ENCODE measurements around the gene KRTAP5-5.
"Not testable (repeated sequence)": the region's sequence is repeated elsewhere in the genome, so short reads cannot be mapped to it uniquely, and the experiment has no call there.

KRTAP5-5 gene

GRCh38 chr11:1637628-1638027 is 8.1 kb downstream of the KRTAP5-5 start:
- DNase-seq = no peak

GRCh38 chr11:1638344-1638743 is 8.8 kb downstream of the KRTAP5-5 start:
- in situ Hi-C loops (cut with HindIII; ENCODE audit: low pct_ligation_motif_present, low pct_unique_long_range_greater_than_20kb, low sequenced_read_pairs) = no loop called here
- DNase-seq = no peak

More at GRCh38 chr11:1637628-1638027, 8.1 kb downstream of the KRTAP5-5 start:
- in situ Hi-C loops (cut with HindIII; ENCODE audit: low pct_ligation_motif_present, low pct_unique_long_range_greater_than_20kb, low sequenced_read_pairs) = no loop called here

DNA sequence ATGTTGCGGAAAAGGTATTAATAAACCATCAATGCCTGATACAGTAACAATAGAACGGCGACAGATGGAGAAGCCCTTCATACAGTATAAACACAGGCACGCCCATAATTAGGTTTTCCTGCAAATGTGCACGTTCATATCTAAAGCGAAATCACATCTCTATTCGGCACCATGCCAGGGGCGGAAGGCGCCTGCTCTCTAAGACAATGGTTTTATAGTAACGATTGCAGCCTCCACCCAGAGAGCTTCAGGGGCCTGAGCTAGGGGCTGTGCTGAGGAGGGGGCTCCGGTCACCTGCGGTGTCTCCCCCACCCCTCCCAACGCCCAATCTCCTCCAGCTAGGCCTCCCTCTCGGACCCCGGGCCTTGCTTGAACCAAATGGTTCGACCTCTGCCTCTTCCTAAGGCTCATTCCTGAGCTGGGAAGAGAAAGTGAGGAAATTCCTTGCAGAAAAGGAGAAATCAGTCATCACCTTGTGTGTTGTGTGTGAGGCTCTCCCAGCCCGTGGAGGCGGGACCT is 9.6 kb downstream of the KRTAP5-5 start:
- in situ Hi-C loops (cut with HindIII; ENCODE audit: low pct_ligation_motif_present, low pct_unique_long_range_greater_than_20kb, low sequenced_read_pairs) = no loop called here
- no peak for DNase-seq

- no peak for DNase-seq
- in situ Hi-C loops (cut with HindIII; ENCODE audit: low pct_ligation_motif_present, low pct_unique_long_range_greater_than_20kb, low sequenced_read_pairs) = no loop called here
These were observed 10.1 kb downstream of the KRTAP5-5 start for GRCh38 chr11:1639666-1640065.

DNA sequence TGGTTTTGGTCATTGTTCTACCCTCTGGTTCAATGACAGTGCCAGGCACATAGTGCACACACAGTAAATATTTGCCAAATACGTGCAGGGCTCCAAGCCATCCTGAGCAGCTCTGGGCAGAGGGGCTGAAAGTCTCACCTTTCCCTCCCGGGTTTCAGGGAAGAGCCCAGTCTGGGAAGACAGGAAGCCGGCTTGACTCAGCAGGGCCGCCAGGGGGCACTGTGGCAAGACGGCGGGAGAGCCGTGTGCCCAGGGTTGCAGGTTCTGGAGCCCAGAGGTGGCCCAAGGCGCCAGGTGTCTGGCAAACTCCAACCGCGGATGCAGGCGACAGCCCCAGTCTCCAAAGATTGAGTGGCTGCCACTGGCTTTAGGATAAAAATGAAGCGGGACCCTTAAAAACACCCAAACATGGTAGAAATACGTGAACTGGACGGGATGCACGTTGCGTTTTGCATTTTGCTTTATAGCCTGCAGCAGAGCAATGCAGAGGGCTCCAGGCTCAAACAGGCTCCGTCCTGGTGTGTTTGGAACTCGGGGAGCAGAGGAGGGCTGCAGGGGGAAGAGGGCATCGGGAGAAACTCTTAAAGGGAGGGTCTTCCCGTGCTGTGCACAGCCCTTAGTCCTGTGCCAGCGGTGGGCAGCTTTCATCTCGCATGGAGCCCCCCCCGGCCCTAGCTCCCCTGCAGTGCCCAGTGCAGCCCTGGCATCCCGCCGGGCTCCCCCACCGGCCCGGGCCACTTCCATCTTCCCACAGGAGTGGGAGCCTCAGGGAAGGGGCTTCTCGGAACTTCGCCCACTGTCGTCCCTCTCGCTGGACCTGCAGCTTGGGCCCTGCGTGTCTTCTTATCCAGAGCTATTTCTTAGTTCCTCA is 10.7 kb downstream of the KRTAP5-5 start:
- peak; percentile 30 for DNase-seq

DNA sequence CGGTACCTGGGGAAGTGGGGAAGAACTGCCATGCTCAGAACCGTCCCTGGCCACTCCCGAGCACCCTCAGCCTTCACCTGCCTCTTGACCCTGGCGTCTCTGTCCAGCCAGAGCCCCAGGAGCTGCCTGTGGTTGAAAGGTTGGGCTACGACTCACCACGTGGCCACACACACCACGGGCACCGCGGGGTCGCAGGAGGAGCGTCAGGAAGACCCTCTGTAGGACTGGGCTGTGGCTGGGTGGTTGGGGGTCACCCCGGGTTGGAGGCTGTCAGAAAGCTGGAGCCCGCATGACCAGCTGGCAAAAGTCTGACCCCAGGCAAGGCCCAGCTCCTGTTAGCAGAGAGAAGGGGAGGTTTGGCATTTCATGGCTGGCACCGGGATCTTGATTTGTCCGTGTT is 11.5 kb downstream of the KRTAP5-5 start:
- DNase-seq = no peak
- in situ Hi-C loops (cut with HindIII; ENCODE audit: low pct_ligation_motif_present, low pct_unique_long_range_greater_than_20kb, low sequenced_read_pairs) = no loop called here

More for the DNA sequence above, 10.7 kb downstream of the KRTAP5-5 start:
- in situ Hi-C loops (cut with HindIII; ENCODE audit: low pct_ligation_motif_present, low pct_unique_long_range_greater_than_20kb, low sequenced_read_pairs) = no loop called here

DNA sequence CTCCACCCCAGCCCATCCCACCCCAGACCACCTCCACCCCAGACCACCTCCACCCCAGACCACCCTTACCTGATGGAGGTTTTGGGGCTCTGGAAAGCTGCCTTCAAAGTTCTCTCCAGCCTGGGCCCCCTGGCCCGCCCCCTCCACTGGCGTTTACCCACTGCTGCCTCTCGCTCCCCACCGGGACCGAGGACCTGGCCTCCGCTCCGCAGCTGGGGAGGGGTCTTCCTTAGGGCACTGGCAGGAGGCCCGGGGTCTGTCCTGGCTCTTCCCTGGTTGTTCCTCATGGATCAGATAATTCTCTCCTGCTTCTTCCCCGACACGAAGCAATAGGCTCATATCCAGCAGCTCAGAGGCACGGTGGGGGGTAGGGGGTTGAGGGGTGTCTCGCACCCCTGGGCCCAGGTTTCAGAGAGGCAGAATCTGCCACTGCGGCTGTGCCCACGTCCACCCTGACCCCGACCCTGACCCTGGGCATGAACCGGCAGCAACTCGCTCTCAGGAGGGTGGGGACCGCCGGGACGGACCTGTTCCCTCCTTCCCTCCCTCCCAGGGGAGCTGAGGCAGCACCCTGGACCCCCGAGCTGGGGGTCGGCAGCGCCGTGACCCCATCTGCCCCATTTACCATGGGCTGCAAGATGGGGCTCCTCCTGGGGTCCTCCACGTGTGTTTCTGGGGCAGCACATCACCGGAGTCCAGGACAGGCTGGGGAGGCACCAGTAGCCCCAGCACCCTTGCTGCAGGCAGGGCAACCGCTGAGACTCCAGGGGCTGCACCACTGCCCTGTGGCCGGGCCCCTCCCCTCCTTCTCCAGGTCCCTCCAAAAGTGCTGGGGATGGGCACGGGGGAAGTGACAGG is 12.9 kb downstream of the KRTAP5-5 start:
- DNase-seq = no peak
- in situ Hi-C loops (cut with HindIII; ENCODE audit: low pct_ligation_motif_present, low pct_unique_long_range_greater_than_20kb, low sequenced_read_pairs) = no loop called here

DNA sequence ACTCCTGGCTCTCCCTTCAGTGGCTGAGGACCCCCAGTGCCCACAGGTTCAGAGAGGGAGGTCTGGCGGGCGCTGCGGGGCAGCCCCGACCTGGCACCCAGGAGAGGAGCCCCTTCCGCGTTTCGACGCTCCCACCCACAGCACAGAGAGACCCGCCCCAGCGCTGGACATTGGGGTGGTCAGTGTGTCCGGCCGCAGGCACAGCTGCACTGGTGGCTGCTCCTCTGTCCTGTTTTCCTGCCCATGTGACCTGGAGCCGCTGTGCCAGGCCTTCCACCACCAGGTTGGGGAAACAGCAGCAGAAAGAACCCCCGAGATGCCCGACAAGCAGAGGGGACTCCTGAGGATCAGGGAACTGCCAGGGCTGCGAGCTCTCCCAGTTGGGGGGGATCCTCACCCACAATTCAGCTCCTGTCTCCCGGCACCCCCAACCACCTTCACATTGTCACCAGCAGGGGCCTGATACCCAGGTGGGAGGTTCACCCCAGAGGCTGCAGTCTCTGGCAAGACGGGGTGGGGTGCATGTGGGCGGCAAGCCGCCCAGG is 13.6 kb downstream of the KRTAP5-5 start:
- DNase-seq = no peak
- in situ Hi-C loops (cut with HindIII; ENCODE audit: low pct_ligation_motif_present, low pct_unique_long_range_greater_than_20kb, low sequenced_read_pairs) = no loop called here

GRCh38 chr11:1644601-1645356 is 15.2 kb downstream of the KRTAP5-5 start:
- no peak for DNase-seq
- in situ Hi-C loops (cut with HindIII; ENCODE audit: low pct_ligation_motif_present, low pct_unique_long_range_greater_than_20kb, low sequenced_read_pairs) = no loop called here

GRCh38 chr11:1645357-1645821 is 15.8 kb downstream of the KRTAP5-5 start:
- no peak for DNase-seq
- in situ Hi-C loops (cut with HindIII; ENCODE audit: low pct_ligation_motif_present, low pct_unique_long_range_greater_than_20kb, low sequenced_read_pairs) = no loop called here

DNA sequence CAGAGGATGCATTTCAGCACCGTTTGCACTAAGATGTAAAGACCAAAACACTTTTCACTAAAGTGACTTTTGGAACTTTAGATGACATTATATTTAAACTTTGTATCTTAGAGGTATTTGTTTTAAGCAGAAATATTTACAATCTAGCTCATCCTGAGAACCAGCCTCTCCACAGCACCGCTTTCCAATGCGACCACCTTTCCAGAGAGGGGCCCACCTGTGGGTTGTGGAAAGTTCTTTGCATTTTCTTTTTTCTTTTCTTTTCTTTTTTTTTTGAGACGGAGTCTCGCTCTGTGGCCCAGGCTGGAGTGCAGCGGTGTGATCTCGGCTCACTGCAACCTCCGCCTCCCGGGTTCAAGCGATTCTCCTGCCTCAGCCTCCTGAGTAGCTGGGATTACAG is 17.0 kb downstream of the KRTAP5-5 start:
- in situ Hi-C loops (cut with HindIII; ENCODE audit: low pct_ligation_motif_present, low pct_unique_long_range_greater_than_20kb, low sequenced_read_pairs) = not testable (repeated sequence)

GRCh38 chr11:1647901-1648652 is 18.5 kb downstream of the KRTAP5-5 start:
- no peak for DNase-seq
- in situ Hi-C loops (cut with HindIII; ENCODE audit: low pct_ligation_motif_present, low pct_unique_long_range_greater_than_20kb, low sequenced_read_pairs) = no loop called here

More for the DNA sequence above, 17.0 kb downstream of the KRTAP5-5 start:
- not testable (repeated sequence) for DNase-seq

- in situ Hi-C loops (cut with HindIII; ENCODE audit: low pct_ligation_motif_present, low pct_unique_long_range_greater_than_20kb, low sequenced_read_pairs) = no loop called here
- no peak for DNase-seq
These were observed 19.3 kb downstream of the KRTAP5-5 start for GRCh38 chr11:1648653-1649420.

- DNase-seq = no peak
- in situ Hi-C loops (cut with HindIII; ENCODE audit: low pct_ligation_motif_present, low pct_unique_long_range_greater_than_20kb, low sequenced_read_pairs) = no loop called here
These were observed 20.7 kb downstream of the KRTAP5-5 start for GRCh38 chr11:1650034-1650917.

DNA sequence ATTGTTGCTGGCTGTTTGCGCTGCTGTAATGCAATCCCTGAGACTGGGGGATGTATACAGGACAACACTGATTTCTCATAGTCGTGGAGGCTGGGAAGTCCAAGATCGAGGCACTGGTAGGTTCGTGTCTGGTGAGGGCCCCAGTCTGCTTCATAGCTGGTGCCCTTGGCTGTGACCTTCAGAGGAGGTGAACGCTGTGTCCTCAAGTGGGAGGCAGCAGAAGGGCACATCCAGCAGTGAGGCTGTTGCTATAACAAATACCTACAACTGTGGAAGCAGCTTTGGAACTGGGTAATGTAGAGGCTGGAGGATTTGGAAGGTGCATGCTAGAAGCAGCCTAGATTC is 21.3 kb downstream of the KRTAP5-5 start:
- no peak for DNase-seq
- in situ Hi-C loops (cut with HindIII; ENCODE audit: low pct_ligation_motif_present, low pct_unique_long_range_greater_than_20kb, low sequenced_read_pairs) = no loop called here

GRCh38 chr11:1651411-1651980 is 21.9 kb downstream of the KRTAP5-5 start:
- in situ Hi-C loops (cut with HindIII; ENCODE audit: low pct_ligation_motif_present, low pct_unique_long_range_greater_than_20kb, low sequenced_read_pairs) = no loop called here
- DNase-seq = no peak
